Ovary (tissue), 9 donors: ENCODE measurements around the gene AMBRA1. TPM values are rescaled to one million over a fixed set of nuclear protein-coding genes. Genes with fewer than 3 reads are reported as not detected.

Experiments
- DNase-seq, 5 donors: peaks; one replicate each; pipeline ENCODE4 v3.0.0-alpha.2; 2019 to 2020
- H3K27ac ChIP-seq, 2 donors: fragments of 200-600 bp; one replicate each; pipeline versions ENCODE4 v1.5.1 to v1.8.0; 2019 to 2022
- H3K27me3 ChIP-seq: fragments of 200-600 bp; one replicate; pipeline ENCODE4 v1.8.0; 2022
- H3K36me3 ChIP-seq: fragments of 200-600 bp; sonication (generic); one replicate; pipeline ENCODE4 v1.5.1; 2019
- H3K4me1 ChIP-seq: one replicate; pipeline ENCODE4 v1.8.1; 2013; ENCODE audit warnings: mild to moderate bottlenecking, moderate library complexity; ENCODE audit not compliant: insufficient read depth
- H3K4me3 ChIP-seq: fragments of 200-600 bp; sonication (generic); one replicate; pipeline ENCODE4 v1.5.1; 2017
- H3K9me3 ChIP-seq, 2 donors: fragments of 200-600 bp in 1 of 2; sonication (generic) in 1 of 2; one replicate each; pipeline versions ENCODE4 v1.5.1 to v1.8.1; 2013 to 2019; ENCODE audit warnings: mild to moderate bottlenecking in 1 of 2, moderate library complexity in 1 of 2
- CTCF ChIP-seq, 3 donors: fragments of 450-650 bp in 2 of 3; fragments of 200-600 bp in 1 of 3; IDR thresholded peaks; one replicate each; pipeline versions ENCODE4 v1.5.1 to v1.8.0; 2016 to 2022; ENCODE audit warnings: antibody characterized with exemption in 3 of 3, mild to moderate bottlenecking in 1 of 3
- EP300 ChIP-seq: sonication (generic); formaldehyde crosslinking; IDR thresholded peaks from one replicate; pipeline ENCODE4 v1.6.1; 2017; ENCODE audit warnings: antibody characterized with exemption
- POLR2A ChIP-seq: fragments of 450-650 bp; IDR thresholded peaks from one replicate; pipeline ENCODE4 v1.6.1; 2017; ENCODE audit warnings: antibody characterized with exemption, mild to moderate bottlenecking, moderate library complexity
- WGBS, 3 donors: extraction: QIAGEN DNeasy Blood & Tissue Kit in 1 of 3; methylation state at CpG; one replicate each; pipeline versions ENCODE4 v1.1.5 to v1.1.7; 2013 to 2017; 5-methylcytosine and 5-hydroxymethylcytosine counted together
- intact Hi-C, 4 donors: fragments of 100-400 bp; cut with DNase I; formaldehyde crosslinking; loops; one replicate each; pipeline versions ENCODE4 v1.11.0 to v1.15.1; 2022 to 2023
- polyA plus RNA-seq, 2 donors: library from polyadenylated mRNA; stranded (reverse); fragments of 200-250 nt in 1 of 2; fragments of 350-450 nt in 1 of 2; fragmentation: Illumina TruSeq in 1 of 2; extraction: RNeasy Lipid Tissue Mini Kit (QIAGEN cat#74804) in 1 of 2; gene quantifications; one replicate each; pipeline ENCODE4 v1.2.3, GENCODE V29; 2013 to 2014
- total RNA-seq, 7 donors: library from RNA; depleted of rRNA in 2 of 7; stranded (reverse); fragments of >200 nt in 2 of 7; fragmentation: NEBNext Ultra II Directional in 3 of 7; extraction: Animal tissue kit (Norgen Biotek cat#: 25700) in 3 of 7; gene quantifications; one replicate each; pipeline versions ENCODE4 v1.1.0 to v1.2.4, GENCODE V29; 2016 to 2023
- donor health status: DM: no; HTN: no; CAD: no; lungs with moderate emphysema.
- donor health status: DM: no; HTN: no; CAD: no.
- donor health status: Bipolar disorder and iron deficiency.
- donor health status: DM: yes; HTN: yes; CAD: no.
- donor health status: DM: no; HTN: no; CAD: no.
- donor health status: DM: yes; HTN: yes; CAD: no.

The AMBRA1 gene
- total and polyA plus RNA-seq, 9 donors = 18.7 to 38.1 (median 30.1) TPM

GRCh38 chr11:46484101-46484500, 109.7 kb downstream of the AMBRA1 start:
- no peaks in the 10 kb centered on the region for H3K9me3 ChIP-seq
- peaks cover 6% of the 10 kb centered on the region for H3K4me1 ChIP-seq
- no peaks in the 10 kb centered on the region for H3K27me3 ChIP-seq
- H3K4me3 ChIP-seq = no peak overlapping the region
- no peak overlapping the region for H3K27ac ChIP-seq
- no peak for DNase-seq
- no peak for TF ChIP-seq POLR2A
- TF ChIP-seq CTCF (IDR thresholded peaks at IDR 0.05) = no peak
- TF ChIP-seq EP300 = no peak
- H3K36me3 ChIP-seq = no peaks in the 10 kb centered on the region
- intact Hi-C loops = loop anchor here in 1 of 4 donors (10.0 kb wide), 1 partner anchor 61 kb away; no protein-coding TSS in a partner anchor

GRCh38 chr11:46480909-46481308, 112.9 kb downstream of the AMBRA1 start:
- H3K27me3 ChIP-seq = no peaks in the 10 kb centered on the region
- no peaks in the 10 kb centered on the region for H3K36me3 ChIP-seq
- DNase-seq = no peak
- H3K9me3 ChIP-seq = no peaks in the 10 kb centered on the region
- intact Hi-C loops = loop anchor here in 1 of 4 donors (10.0 kb wide), 1 partner anchor 64 kb away; no protein-coding TSS in a partner anchor
- peaks cover 6% of the 10 kb centered on the region for H3K4me1 ChIP-seq
- WGBS, 3 donors = 8 to 23% (median 22%) methylated on average over 3 of the region's 3 CpGs
- H3K27ac ChIP-seq = no peak overlapping the region
- no peak overlapping the region for H3K4me3 ChIP-seq
- TF ChIP-seq CTCF (IDR thresholded peaks at IDR 0.05) (no peak), EP300 (no peak), POLR2A (no peak)

- no peak for DNase-seq
- intact Hi-C loops = loop anchor here in 1 of 4 donors (10.0 kb wide), 1 partner anchor 65 kb away; no protein-coding TSS in a partner anchor
- Histone ChIP-seq H3K4me3 (no peak overlapping the region), H3K27ac (no peak overlapping the region), H3K36me3 (no peaks in the 10 kb centered on the region), H3K9me3 (no peaks in the 10 kb centered on the region), H3K27me3 (no peaks in the 10 kb centered on the region), H3K4me1 (peaks cover 6% of the 10 kb centered on the region)
- 93 to 98% (median 96%) methylated on average over 2 of the region's 2 CpGs for WGBS, 3 donors
- TF ChIP-seq CTCF (IDR thresholded peaks at IDR 0.05) = no peak
Observed at GRCh38 chr11:46480166-46480726, 113.6 kb downstream of the AMBRA1 start.

- no peaks in the 10 kb centered on the region for H3K9me3 ChIP-seq
- H3K4me1 ChIP-seq = peaks cover 6% of the 10 kb centered on the region
- H3K4me3 ChIP-seq = no peak overlapping the region
- no peaks in the 10 kb centered on the region for H3K27me3 ChIP-seq
- WGBS, 3 donors = 96 to 97% (median 96%) methylated on average over 7 of the region's 7 CpGs
- no peak for DNase-seq
- H3K36me3 ChIP-seq = no peaks in the 10 kb centered on the region
- TF ChIP-seq EP300 = no peak
- no peak for TF ChIP-seq POLR2A
- TF ChIP-seq CTCF (IDR thresholded peaks at IDR 0.05) = no peak
- no peak overlapping the region for H3K27ac ChIP-seq
- intact Hi-C loops = no loop called here
Observed at GRCh38 chr11:46479601-46480000, 114.2 kb downstream of the AMBRA1 start.
